H1 (cell line): ENCODE measurements around the gene PTPRD.

Experiments used
- CTCF ChIP-seq, 3 experiments: IDR thresholded peaks; 1 replicate in 2 of 3; 2 replicates in 1 of 3; pipeline versions ENCODE4 v1.5.1 to v1.6.1; 2011; ENCODE audit warnings: low read length in 3 of 3, mild to moderate bottlenecking in 3 of 3, inconsistent platforms in 2 of 3, low read depth in 1 of 3, moderate library complexity in 1 of 3; ENCODE audit not compliant: insufficient read depth in 1 of 3; ENCODE audit errors: control extremely low read depth in 1 of 3
- FOSL1 ChIP-seq: IDR thresholded peaks from 2 replicates; pipeline ENCODE4 v1.6.1; 2011; ENCODE audit warnings: mild to moderate bottlenecking, low read depth, low read length, moderate library complexity; ENCODE audit not compliant: insufficient read depth
- JUND ChIP-seq: IDR thresholded peaks from 2 replicates; pipeline ENCODE4 v1.6.1; 2011; ENCODE audit warnings: mild to moderate bottlenecking, improper control_type of control experiment, low read length
- POLR2AphosphoS5 ChIP-seq: IDR thresholded peaks from 2 replicates; pipeline ENCODE4 v1.6.1; 2011; ENCODE audit warnings: low read depth, low read length
- RXRA ChIP-seq: IDR thresholded peaks from 2 replicates; pipeline ENCODE4 v1.6.1; 2011; ENCODE audit warnings: low read depth, mild to moderate bottlenecking, low read length, moderate library complexity; ENCODE audit not compliant: insufficient read depth
- SIN3A ChIP-seq, 2 experiments: IDR thresholded peaks in 1 of 2; conservative IDR thresholded peaks in 1 of 2; 2 replicates each; pipeline ENCODE4 v1.6.1; 2011 to 2012; ENCODE audit warnings: low read length in 2 of 2, improper control_type of control experiment in 1 of 2, low read depth in 1 of 2, mild to moderate bottlenecking in 1 of 2
- TAF1 ChIP-seq: IDR thresholded peaks from 2 replicates; pipeline ENCODE4 v1.6.1; 2011; ENCODE audit warnings: mild to moderate bottlenecking, low read depth, low read length
- USF2 ChIP-seq: IDR thresholded peaks from 2 replicates; pipeline ENCODE4 v1.6.1; 2011; ENCODE audit warnings: low read length, improper control_type of control experiment

- TF ChIP-seq CTCF (IDR thresholded peaks at IDR 0.05; ENCODE audit: control extremely low read depth in 1 of 3, insufficient read depth in 1 of 3, low read depth in 1 of 3, low read length in 3 of 3) (no peak), TAF1 (no peak), FOSL1 (no peak), JUND (no peak), POLR2AphosphoS5 (no peak), USF2 (no peak), RXRA (no peak), SIN3A (conservative IDR thresholded peaks at IDR 0.05 in 1 of 2, IDR thresholded peaks at IDR 0.05 in 1 of 2; ENCODE audit: low read depth in 1 of 2, low read length in 2 of 2) (no peak)
Measured at GRCh38 chr9:9538766-9539165, 1074.0 kb downstream of the PTPRD start.
